PC-9 (cell line): ENCODE measurements around the gene ICE2. TPM values are rescaled to one million over a fixed set of nuclear protein-coding genes. Genes with fewer than 3 reads are reported as not detected.

ENCODE experiments used
- BruUV-seq: library from RNA; stranded (reverse); fragments of 400-500 nt; replicated peaks from 2 replicates; lab custom pipeline; 2021; lab: Mats Ljungman, UMichigan
- CTCF ChIA-PET: fragments of 300-600 bp; sonication (Branson Sonifier 250); formaldehyde crosslinking; loops from one replicate; lab custom pipeline; 2022; ENCODE audit warnings: antibody characterized with exemption; lab: Charles Lee
- POLR2A ChIA-PET: fragments of 300-600 bp; sonication (Branson Sonifier 250); formaldehyde crosslinking; loops from one replicate; lab custom pipeline; 2022; ENCODE audit warnings: antibody characterized with exemption; ENCODE audit not compliant: unreplicated experiment; lab: Charles Lee
- DNase-seq, 2 experiments: peaks; one replicate each; pipeline versions ENCODE4 v3.0.0 to v3.0.0-alpha.2; 2015 to 2022; ENCODE audit warnings: mixed read lengths in 1 of 2
- H2AFZ ChIP-seq: fragments of 200-600 bp; sonication (generic); 2 replicates; pipeline ENCODE4 v1.8.1; 2017; ENCODE audit warnings: antibody characterized with exemption
- H3F3A ChIP-seq: fragments of 200-600 bp; sonication (generic); 2 replicates; pipeline ENCODE4 v1.8.1; 2017; ENCODE audit warnings: antibody characterized with exemption, mild to moderate bottlenecking, low read depth; ENCODE audit not compliant: insufficient read depth
- H3K27ac ChIP-seq: fragments of 200-600 bp; sonication (generic); 2 replicates; pipeline ENCODE4 v1.6.1; 2016; ENCODE audit warnings: mixed run types
- H3K27me3 ChIP-seq: fragments of 200-600 bp; sonication (generic); 2 replicates; pipeline ENCODE4 v1.6.1; 2016; ENCODE audit warnings: low read depth, mixed run types; ENCODE audit not compliant: insufficient read depth
- H3K36me3 ChIP-seq: fragments of 200-600 bp; sonication (generic); 2 replicates; pipeline ENCODE4 v1.6.1; 2016; ENCODE audit warnings: low read depth, mixed run types
- H3K4me1 ChIP-seq: fragments of 200-600 bp; sonication (generic); replicated peaks from 2 replicates; pipeline ENCODE4 v1.6.1; 2016; ENCODE audit warnings: mixed run types; ENCODE audit not compliant: insufficient read depth
- H3K4me2 ChIP-seq: fragments of 200-600 bp; sonication (generic); 2 replicates; pipeline ENCODE4 v1.6.1; 2017; ENCODE audit warnings: mixed run types
- H3K4me3 ChIP-seq: fragments of 200-600 bp; sonication (generic); 2 replicates; pipeline ENCODE4 v1.6.1; 2016; ENCODE audit warnings: mixed run types
- H3K79me2 ChIP-seq: fragments of 200-600 bp; sonication (generic); 2 replicates; pipeline ENCODE4 v1.6.1; 2017; ENCODE audit warnings: low read depth, mixed run types
- H3K9me2 ChIP-seq: fragments of 200-600 bp; sonication (generic); 2 replicates; pipeline ENCODE4 v1.8.1; 2017; ENCODE audit warnings: mild to moderate bottlenecking; ENCODE audit not compliant: insufficient read depth
- H3K9me3 ChIP-seq: fragments of 200-600 bp; sonication (generic); 2 replicates; pipeline ENCODE4 v1.8.1; 2016; ENCODE audit warnings: low read depth; ENCODE audit not compliant: insufficient read depth
- H4K20me1 ChIP-seq: fragments of 200-600 bp; sonication (generic); 2 replicates; pipeline ENCODE4 v1.8.1; 2017; ENCODE audit not compliant: insufficient read depth
- EZH2 ChIP-seq: fragments of 200-600 bp; sonication (generic); IDR thresholded peaks from 2 replicates; pipeline ENCODE4 v1.8.0; 2017; ENCODE audit warnings: antibody characterized with exemption, low read depth
- intact Hi-C: fragments of 100-400 bp; cut with micrococcal nuclease; formaldehyde crosslinking; loops from one replicate; pipeline ENCODE4 v1.10.0; 2022; ENCODE audit not compliant: unreplicated experiment
- total RNA-seq: library from RNA; stranded (reverse); gene quantifications from 2 replicates; pipeline ENCODE4 v1.2.3, GENCODE V29; 2021
- TF ChIP-seq, protein P1 (sequence below): fragments of 200-600 bp; sonication (generic); conservative IDR thresholded peaks from 2 replicates; pipeline ENCODE4 v1.6.1; 2017; ENCODE audit warnings: mixed run types, antibody characterized with exemption, mild to moderate bottlenecking, moderate library complexity

Gene ICE2
- total RNA-seq, 1 experiment from 2014 or later: 67.5 TPM

DNA sequence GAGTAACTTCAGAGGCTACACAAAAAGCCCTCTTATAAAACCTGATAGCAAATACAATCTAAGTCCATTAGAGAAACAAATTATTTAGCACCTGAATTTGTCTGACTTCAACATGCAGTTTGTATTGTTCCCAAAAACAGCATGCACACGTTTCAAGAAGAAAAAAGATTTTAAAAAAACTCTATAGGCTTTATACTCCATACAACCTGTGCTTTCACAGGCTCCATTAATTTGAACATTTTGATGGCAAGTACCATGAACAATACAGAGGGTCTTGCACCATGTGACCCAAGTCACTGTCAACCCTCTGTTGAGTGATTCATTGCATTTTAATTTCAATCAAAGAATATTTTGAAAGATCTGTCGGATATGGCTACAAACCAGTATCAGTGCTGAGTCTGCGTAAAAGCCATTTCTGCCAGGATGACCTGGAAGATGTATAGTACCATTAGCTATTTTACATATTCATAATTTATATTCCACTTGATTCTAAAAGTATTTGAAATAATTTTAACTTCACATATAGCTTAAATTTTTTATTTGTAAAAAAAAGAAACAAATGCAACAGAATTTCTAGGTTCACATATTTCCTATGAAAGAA, 94.3 kb downstream of the ICE2 start:
- Histone ChIP-seq H3K4me2 (no peak overlapping the region), H3K4me1 (peaks cover 23% of the 10 kb centered on the region; the same call in 1 of the 2 replicates), H3K4me3 (no peak overlapping the region), H3K36me3 (no peaks in the 10 kb centered on the region), H4K20me1 (peaks cover 9% of the 10 kb centered on the region), H2AFZ (no peak overlapping the region), H3K9me3 (no peaks in the 10 kb centered on the region), H3K27ac (no peak overlapping the region), H3K9me2 (no peaks in the 10 kb centered on the region), H3F3A (peaks cover 17% of the 10 kb centered on the region), H3K27me3 (no peaks in the 10 kb centered on the region), H3K79me2 (peaks cover 68% of the 10 kb centered on the region)
- no peak for TF ChIP-seq EZH2
- TF ChIP-seq, protein P1, sequence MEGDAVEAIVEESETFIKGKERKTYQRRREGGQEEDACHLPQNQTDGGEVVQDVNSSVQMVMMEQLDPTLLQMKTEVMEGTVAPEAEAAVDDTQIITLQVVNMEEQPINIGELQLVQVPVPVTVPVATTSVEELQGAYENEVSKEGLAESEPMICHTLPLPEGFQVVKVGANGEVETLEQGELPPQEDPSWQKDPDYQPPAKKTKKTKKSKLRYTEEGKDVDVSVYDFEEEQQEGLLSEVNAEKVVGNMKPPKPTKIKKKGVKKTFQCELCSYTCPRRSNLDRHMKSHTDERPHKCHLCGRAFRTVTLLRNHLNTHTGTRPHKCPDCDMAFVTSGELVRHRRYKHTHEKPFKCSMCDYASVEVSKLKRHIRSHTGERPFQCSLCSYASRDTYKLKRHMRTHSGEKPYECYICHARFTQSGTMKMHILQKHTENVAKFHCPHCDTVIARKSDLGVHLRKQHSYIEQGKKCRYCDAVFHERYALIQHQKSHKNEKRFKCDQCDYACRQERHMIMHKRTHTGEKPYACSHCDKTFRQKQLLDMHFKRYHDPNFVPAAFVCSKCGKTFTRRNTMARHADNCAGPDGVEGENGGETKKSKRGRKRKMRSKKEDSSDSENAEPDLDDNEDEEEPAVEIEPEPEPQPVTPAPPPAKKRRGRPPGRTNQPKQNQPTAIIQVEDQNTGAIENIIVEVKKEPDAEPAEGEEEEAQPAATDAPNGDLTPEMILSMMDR: no peak
- BruUV-seq: no TSS peak
- intact Hi-C loops: no loop called here
- DNase-seq: no peak
- CTCF ChIA-PET: no interaction called here
- POLR2A ChIA-PET: interaction anchor here (0.6 to 0.7 kb wide), 2 partner anchors 11 to 736 kb away, joined by 15 to 34 read pairs; no protein-coding TSS in a partner anchor

DNA sequence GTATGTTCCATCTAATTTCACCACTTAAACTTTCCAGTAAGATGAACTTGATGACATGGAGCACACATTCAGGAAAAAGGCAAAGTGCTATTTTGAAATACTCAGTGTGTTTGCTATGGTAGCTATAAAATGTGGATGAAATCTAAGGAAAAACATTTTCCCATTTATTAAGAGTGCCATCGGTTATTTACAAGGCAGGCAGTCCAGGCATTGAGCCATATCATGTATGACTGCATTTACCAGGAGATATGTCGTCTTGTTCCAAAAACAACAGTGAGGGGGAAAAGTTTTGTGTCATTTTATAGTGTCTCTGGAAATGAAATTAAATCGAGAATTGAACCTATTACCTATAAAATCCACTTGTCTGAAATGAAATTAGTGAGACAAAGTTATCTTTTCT, 94.9 kb downstream of the ICE2 start:
- peaks cover 28% of the 10 kb centered on the region for H3K4me1 ChIP-seq
- H2AFZ ChIP-seq: no peak overlapping the region
- DNase-seq: no peak
- no peaks in the 10 kb centered on the region for H3K9me3 ChIP-seq
- ChIA-PET CTCF (no interaction called here), POLR2A (no interaction called here)
- no peaks in the 10 kb centered on the region for H3K27me3 ChIP-seq
- H3K36me3 ChIP-seq: no peaks in the 10 kb centered on the region
- H3K27ac ChIP-seq: no peak overlapping the region
- no peak for TF ChIP-seq EZH2
- TF ChIP-seq, protein P1: no peak
- H3K4me2 ChIP-seq: no peak overlapping the region
- peaks cover 9% of the 10 kb centered on the region for H4K20me1 ChIP-seq
- no TSS peak for BruUV-seq
- intact Hi-C loops: no loop called here
- H3K9me2 ChIP-seq: no peaks in the 10 kb centered on the region
- H3F3A ChIP-seq: peaks cover 17% of the 10 kb centered on the region
- H3K4me3 ChIP-seq: no peak overlapping the region
- H3K79me2 ChIP-seq: peaks cover 62% of the 10 kb centered on the region

DNA sequence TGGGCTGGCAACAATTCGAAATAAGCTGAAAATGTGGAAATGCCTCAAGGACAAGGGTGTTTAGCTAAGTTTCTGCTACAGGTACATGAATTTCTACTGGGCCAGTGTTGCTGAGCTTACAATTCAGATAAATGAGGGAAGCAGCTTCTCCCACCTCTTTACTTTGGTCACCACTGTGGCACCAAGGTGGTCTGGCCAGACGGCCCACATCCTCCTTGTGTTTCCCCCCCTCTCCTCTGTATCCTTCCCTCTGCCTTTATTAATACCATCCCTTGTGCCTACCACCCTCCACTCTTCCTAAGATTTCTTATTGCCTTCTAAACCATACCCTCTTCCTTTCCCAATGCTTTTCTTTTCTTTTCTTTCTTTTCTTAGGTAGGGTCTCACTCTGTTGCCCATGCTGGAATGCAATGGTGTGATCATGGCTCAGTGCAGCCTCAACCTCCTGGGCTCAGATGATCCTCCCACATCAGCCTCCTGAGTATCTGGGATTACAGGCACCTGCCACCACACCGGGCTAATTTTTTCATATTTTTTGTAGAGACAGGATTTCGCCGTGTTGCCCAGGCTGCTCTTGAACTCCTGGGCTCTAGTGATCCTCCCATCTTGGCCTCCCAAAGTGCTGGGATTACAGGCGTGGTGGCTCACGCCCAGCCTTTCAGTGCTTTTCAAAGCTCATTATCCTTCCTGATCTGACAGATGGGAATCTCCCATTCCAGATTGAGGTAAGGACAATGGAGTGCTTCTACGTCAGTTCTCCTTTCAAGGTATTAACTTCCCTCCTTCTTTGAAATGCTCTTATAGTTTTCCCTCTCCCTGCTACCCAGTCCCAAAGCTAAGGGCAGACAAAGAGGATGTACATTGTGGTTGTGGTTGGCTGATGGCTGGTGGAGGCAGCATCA, 95.9 kb downstream of the ICE2 start:
- DNase-seq: no peak
- peaks cover 30% of the 10 kb centered on the region for H3K4me1 ChIP-seq
- no peaks in the 10 kb centered on the region for H3K27me3 ChIP-seq
- no peak overlapping the region for H3K4me2 ChIP-seq
- no peaks in the 10 kb centered on the region for H3K9me3 ChIP-seq
- ChIA-PET POLR2A (interaction anchor here (0.5 to 0.7 kb wide), 5 partner anchors 9 to 82 kb away, joined by 3 to 8 read pairs (median 5); no protein-coding TSS in a partner anchor), CTCF (no interaction called here)
- H3K36me3 ChIP-seq: no peaks in the 10 kb centered on the region
- peaks cover 9% of the 10 kb centered on the region for H4K20me1 ChIP-seq
- 0 out of 2 replicates have a peak overlapping the region, but pooled peaks have one; percentile 37 for H3K27ac ChIP-seq
- no peaks in the 10 kb centered on the region for H3K9me2 ChIP-seq
- peaks cover 58% of the 10 kb centered on the region for H3K79me2 ChIP-seq
- no peak overlapping the region for H2AFZ ChIP-seq
- TF ChIP-seq, protein P1: no peak
- no peak for TF ChIP-seq EZH2
- BruUV-seq: no TSS peak
- H3F3A ChIP-seq: peaks cover 19% of the 10 kb centered on the region
- no peak overlapping the region for H3K4me3 ChIP-seq
- intact Hi-C loops: no loop called here
